G401 (cell line): ENCODE results near the gene MYLIP. TPM values are rescaled to one million over a fixed set of nuclear protein-coding genes. Genes with fewer than 3 reads are reported as not detected.

Source experiments
- DNase-seq: peaks from one replicate; pipeline ENCODE4 v3.0.0-alpha.2; 2015; ENCODE audit warnings: low spot score
- in situ Hi-C: cut with HindIII; loops from 2 replicates; pipeline ENCODE4 v1.10.0; 2016; ENCODE audit warnings: low sequenced_read_pairs, mixed read lengths
- total RNA-seq: library from RNA; depleted of rRNA; stranded (reverse); fragments of >200 nt; shearing (Covaris generic); gene quantifications from 2 replicates; pipeline ENCODE4 v1.2.3, GENCODE V29; 2014; rRNA removed

MYLIP gene
- 2.0 and 3.7 TPM in 2 replicates for total RNA-seq

GRCh38 chr6:16128759-16129622 is at the start of gene MYLIP:
Gene MYLIP, plus strand, starts transcription at chr6:16129086. Its CDS starts 237 bp downstream, at chr6:16129323.
- DNase-seq: peak; percentile 94
- in situ Hi-C loops: no loop called here

- in situ Hi-C loops: no loop called here
- DNase-seq: no peak
Measured at GRCh38 chr6:16079354-16079753, 49.5 kb upstream of the MYLIP start.

GRCh38 chr6:16080204-16080603 is 48.7 kb upstream of the MYLIP start:
- DNase-seq: no peak
- in situ Hi-C loops: no loop called here

GRCh38 chr6:16081326-16081725 is 47.6 kb upstream of the MYLIP start:
- in situ Hi-C loops: no loop called here
- no peak for DNase-seq

- DNase-seq: no peak
- in situ Hi-C loops: no loop called here
Measured at GRCh38 chr6:16082361-16082760, 46.5 kb upstream of the MYLIP start.

GRCh38 chr6:16086965-16087364 is 41.9 kb upstream of the MYLIP start:
- no peak for DNase-seq
- in situ Hi-C loops: no loop called here

- in situ Hi-C loops: no loop called here
- DNase-seq: no peak
Measured at GRCh38 chr6:16087386-16087785, 41.5 kb upstream of the MYLIP start.

- DNase-seq: no peak
- in situ Hi-C loops: no loop called here
Measured at GRCh38 chr6:16088409-16088808, 40.5 kb upstream of the MYLIP start.

- in situ Hi-C loops: no loop called here
- DNase-seq: no peak
Measured at GRCh38 chr6:16089232-16090062, 39.4 kb upstream of the MYLIP start.

GRCh38 chr6:16090452-16090851 is 38.4 kb upstream of the MYLIP start:
- DNase-seq: no peak
- in situ Hi-C loops: no loop called here

GRCh38 chr6:16090920-16091319 is 38.0 kb upstream of the MYLIP start:
- no peak for DNase-seq
- in situ Hi-C loops: no loop called here

GRCh38 chr6:16092140-16092539 is 36.7 kb upstream of the MYLIP start:
- in situ Hi-C loops: no loop called here
- DNase-seq: no peak

GRCh38 chr6:16092990-16093389 is 35.9 kb upstream of the MYLIP start:
- in situ Hi-C loops: no loop called here
- no peak for DNase-seq

- in situ Hi-C loops: no loop called here
Measured at GRCh38 chr6:16095180-16095579, 33.7 kb upstream of the MYLIP start.

GRCh38 chr6:16097382-16098171 is 31.3 kb upstream of the MYLIP start:
- in situ Hi-C loops: no loop called here
- DNase-seq: no peak

More at GRCh38 chr6:16095180-16095579, 33.7 kb upstream of the MYLIP start:
- no peak for DNase-seq

- in situ Hi-C loops: no loop called here
- DNase-seq: no peak
Measured at GRCh38 chr6:16098211-16098610, 30.7 kb upstream of the MYLIP start.

- in situ Hi-C loops: no loop called here
Measured at GRCh38 chr6:16102208-16102607, 26.7 kb upstream of the MYLIP start.

GRCh38 chr6:16103722-16104121 is 25.2 kb upstream of the MYLIP start:
- no peak for DNase-seq

More at GRCh38 chr6:16102208-16102607, 26.7 kb upstream of the MYLIP start:
- no peak for DNase-seq

GRCh38 chr6:16104624-16105433 is 24.1 kb upstream of the MYLIP start:
- in situ Hi-C loops: no loop called here
- DNase-seq: no peak

More at GRCh38 chr6:16103722-16104121, 25.2 kb upstream of the MYLIP start:
- in situ Hi-C loops: no loop called here
